ENCODE measurements around the gene TARS2.

TARS2 gene, protein sequence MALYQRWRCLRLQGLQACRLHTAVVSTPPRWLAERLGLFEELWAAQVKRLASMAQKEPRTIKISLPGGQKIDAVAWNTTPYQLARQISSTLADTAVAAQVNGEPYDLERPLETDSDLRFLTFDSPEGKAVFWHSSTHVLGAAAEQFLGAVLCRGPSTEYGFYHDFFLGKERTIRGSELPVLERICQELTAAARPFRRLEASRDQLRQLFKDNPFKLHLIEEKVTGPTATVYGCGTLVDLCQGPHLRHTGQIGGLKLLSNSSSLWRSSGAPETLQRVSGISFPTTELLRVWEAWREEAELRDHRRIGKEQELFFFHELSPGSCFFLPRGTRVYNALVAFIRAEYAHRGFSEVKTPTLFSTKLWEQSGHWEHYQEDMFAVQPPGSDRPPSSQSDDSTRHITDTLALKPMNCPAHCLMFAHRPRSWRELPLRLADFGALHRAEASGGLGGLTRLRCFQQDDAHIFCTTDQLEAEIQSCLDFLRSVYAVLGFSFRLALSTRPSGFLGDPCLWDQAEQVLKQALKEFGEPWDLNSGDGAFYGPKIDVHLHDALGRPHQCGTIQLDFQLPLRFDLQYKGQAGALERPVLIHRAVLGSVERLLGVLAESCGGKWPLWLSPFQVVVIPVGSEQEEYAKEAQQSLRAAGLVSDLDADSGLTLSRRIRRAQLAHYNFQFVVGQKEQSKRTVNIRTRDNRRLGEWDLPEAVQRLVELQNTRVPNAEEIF

DNA sequence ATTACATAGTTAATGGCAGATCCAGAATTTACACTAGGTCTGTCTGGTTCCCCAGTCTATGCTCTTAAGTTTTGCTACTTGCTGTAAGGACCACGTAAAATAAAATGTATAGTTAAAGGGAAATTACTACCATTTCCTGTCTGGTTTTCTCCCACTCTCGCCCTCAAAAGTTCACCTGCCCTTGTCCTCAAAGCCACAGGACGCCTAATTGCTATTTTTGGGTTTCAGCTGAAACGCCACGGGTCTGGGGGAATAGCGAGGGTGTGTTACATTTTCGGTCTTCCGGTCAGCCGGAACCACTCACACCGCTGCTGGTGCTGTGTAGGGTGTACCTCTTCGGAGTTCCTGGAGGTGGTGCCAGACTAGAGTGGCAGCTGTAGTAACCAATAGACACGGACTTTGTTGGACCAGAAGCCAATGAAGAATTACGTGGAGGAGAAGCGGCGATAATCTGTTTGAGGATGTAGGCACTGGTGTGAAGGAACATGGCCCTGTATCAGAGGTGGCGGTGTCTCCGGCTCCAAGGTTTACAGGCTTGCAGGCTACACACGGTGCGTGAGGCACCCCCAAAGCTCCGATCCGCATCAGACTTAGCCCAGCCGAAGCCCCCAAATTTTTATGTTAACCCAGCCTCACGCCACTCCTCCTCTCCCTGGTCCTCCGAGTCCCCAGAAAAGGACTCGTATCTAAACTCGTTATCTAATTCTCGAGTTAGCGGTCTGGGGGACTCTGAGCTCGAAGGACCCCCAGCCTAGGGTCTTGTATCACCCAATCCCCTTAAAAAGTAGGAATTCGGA is at the start of gene TARS2:
Gene TARS2 (plus strand): TSS at position 454 of the 797 bp plus-strand sequence. CDS start 32 bp downstream, at position 486.
- DNase-seq (ENCODE audit: low read depth in 2 of 2), result peak; percentile 90 to 95

DNA sequence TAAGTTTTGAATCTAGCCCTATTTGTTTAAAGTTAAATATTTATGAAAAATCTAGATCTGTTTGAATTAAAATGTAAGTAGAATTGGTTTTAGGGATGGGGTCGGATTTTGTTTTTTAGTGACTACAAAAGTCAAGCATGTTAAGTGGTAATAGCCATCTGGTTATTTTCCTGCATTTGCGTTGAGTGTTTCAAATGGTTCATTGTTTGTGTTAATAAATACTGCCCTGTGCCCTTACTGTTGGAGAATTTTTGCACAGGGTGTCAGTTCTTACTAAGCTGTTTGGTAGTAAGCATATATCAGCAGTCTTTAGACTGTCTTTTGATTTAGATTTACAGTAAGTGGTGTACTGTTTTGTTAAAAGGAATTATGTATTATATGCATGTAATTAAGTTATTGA is 46.1 kb upstream of the TARS2 start:
- DNase-seq (ENCODE audit: low read depth in 2 of 2), result no peak

DNA sequence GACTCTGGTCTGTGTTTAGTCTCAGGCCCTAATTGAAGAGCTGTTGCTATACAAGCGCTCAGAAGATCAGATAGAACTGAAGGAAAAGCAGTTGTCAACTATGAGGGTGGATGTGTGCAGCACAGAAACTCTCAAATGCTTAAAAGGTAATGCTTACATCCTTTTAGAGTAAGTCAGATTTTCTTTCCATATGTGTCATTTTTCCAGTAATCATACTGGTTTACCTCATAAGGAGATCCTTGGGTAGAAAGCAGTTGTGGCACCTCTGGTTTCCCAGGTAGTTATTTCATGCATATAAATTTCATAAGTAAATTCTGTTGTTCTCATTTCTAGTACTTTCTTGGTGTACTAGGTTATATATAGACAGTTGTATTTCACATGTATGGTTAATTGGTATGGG is 43.0 kb upstream of the TARS2 start:
- no peak for DNase-seq (ENCODE audit: low read depth in 2 of 2)

DNA sequence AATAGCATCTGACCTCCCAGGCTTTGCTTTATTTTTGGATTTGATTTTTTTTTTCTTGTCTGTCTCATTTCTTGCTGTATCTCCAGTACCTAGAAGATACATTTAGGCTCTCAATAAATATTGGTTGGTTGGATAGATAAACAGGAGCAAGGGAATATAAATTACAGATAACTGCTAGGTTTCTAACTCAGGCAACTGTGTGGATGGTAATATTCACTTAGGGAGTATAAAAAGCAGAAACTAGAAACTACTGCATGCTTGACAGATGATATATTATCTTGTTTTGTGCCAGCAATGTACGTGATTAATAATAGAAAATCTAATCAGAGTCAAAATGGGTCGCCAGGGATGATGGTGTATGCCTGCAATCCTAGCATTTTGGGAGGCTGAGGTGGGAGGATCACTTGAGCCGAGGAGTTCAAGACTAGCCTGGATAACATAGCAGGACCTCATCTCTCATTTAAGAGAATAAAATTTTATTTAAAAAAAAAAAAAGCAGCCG is 31.0 kb upstream of the TARS2 start:
- DNase-seq (ENCODE audit: low read depth in 2 of 2), result no peak

DNA sequence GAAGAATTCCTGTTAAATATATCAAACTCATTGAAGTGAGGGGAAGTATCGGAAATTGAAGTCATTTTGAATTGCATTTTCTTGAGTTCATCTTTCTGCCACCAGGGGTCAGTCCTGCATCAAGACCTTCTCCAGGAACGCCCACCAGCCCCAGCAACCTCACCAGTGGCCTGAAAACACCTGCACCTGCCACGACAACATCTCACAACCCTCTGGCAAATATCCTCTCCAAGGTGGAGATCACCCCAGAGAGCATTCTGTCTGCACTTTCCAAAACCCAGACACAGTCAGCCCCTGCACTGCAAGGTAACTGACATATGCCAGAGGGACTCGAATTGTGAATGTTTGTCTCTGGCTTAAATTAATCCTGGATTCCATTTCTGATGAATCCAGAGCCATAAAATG is 22.8 kb upstream of the TARS2 start:
- DNase-seq (ENCODE audit: low read depth in 2 of 2), result peak; percentile 47 to 66

DNA sequence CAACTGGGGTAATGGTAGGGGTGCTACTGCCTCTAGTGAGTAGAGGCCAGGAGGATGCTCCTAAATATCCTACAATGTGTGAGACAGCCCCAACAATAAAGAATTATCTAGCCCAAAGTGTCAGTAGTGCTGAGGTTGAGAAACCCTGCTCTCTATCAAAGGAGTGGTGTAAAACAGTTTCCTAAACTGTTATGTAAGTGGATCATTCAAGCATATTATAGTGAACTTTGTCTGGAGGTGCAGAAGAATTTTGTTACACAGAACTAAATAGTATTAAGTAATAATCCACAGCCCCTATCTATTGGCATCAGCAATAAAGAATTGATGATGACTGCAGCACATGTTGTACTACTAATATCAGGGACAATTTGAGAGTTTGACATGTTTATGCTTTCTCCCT is 20.3 kb upstream of the TARS2 start:
- DNase-seq (ENCODE audit: low read depth in 2 of 2), result no peak

DNA sequence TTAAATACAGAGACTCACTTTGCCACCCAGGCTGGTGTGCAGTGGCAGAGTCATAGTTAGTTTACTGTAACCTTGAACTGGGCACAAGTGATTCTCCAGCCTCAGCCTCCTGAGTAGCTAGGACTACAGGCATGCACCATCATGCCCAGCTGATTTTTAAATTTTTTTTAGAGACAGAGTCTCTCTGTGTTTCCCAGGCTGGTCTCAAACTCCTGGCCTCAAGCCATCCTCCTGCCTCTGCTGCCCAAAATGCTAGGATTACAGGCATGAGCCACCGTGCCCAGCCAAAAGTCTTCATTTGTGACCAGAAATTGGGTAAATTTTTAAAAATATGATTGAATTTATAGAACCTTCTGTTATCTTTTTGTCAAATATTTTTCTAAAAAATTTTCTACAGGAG is 17.9 kb upstream of the TARS2 start:
- DNase-seq (ENCODE audit: low read depth in 2 of 2), result no peak

DNA sequence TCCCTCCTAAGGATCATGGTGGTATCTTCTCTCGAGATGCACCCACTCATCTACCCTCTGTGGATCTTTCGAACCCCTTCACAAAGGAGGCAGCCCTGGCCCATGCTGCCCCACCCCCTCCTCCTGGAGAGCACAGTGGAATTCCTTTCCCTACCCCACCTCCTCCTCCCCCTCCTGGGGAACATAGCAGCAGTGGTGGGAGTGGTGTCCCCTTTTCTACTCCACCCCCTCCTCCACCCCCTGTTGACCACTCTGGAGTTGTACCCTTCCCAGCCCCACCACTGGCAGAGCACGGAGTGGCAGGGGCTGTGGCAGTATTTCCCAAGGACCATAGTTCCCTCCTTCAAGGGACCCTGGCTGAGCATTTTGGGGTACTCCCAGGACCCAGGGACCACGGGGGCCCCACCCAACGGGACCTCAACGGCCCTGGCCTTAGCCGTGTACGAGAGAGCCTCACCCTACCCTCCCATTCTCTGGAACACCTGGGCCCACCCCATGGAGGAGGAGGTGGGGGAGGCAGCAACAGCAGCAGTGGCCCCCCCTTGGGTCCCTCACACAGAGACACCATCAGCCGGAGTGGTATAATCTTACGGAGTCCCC is 14.5 kb upstream of the TARS2 start:
- no peak for DNase-seq (ENCODE audit: low read depth in 2 of 2)

DNA sequence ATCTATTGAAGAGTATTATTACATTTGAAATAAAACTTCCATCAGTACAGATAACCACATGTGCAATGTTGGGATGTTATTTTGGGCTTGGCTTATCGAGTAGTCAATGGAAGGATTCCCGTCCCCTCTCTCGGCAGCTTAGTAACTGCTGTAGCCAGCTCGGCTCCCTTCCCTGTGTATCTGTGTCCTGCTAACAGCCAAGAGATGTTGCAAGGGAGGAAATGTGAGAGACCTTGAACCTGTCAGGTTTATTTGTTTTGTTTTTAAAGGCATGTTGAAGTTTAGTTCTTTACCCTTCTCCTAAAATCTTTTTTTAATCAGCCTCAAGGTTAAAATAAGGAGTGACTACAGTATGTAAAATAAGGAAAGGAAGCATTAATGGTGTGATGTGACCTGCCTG is 13.6 kb upstream of the TARS2 start:
- DNase-seq (ENCODE audit: low read depth in 2 of 2), result no peak

DNA sequence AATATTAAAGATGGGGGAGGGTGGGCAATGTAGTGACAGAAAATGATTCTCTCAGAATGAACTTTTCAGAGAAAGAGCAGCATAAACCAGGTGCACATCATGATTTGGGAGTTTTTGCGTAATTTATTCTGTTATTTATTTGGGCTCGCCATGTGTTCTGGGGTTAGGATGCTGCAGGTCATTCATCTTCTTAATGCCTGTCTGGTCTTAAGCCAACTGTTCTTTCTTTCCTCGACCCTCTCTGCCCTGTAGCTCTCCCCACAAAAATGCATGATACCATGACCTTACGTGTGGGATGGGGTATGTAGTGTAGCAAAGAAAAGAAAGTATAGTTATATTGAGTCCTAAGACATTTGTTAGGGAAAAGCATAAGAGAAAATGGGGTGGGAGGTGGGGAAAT is 12.3 kb upstream of the TARS2 start:
- no peak for DNase-seq (ENCODE audit: low read depth in 2 of 2)

DNA sequence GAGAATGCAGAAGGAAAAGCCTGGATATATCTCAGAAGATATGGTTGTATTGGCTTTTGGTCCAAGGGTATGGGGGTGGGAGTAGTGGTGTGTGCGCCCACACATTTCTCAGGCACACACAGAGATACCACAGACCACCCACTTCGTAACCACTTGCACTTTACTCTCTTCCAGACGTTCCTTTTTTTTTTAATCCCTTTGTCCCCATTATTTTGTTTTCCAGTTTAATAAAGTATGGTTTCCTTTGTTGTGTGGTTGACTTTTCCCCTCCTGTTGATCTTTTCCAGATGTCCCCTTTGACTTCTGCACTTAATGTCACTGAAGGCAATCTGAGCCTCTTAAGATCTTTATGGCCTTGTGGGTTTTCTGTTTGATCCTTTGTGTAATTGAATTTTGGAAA is 10.5 kb upstream of the TARS2 start:
- no peak for DNase-seq (ENCODE audit: low read depth in 2 of 2)

DNA sequence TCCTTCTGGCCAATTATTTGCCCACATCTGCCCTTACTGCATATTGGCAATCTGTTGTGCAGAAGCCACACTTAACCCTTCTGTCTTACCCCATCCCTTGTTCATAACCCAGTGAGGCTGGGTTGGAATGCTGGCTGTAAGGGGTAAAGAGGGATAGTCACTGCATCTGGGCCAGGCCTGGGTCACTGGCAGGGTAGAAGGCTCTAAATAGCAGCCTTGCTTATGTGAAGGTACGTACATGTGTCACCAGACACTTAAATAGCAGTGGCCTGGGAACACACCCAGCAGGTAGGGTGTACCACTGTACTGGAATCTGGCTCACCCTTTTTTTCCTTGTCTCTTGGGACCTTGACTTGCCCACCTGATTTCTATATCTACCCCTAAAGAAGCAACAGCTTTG is 9.9 kb upstream of the TARS2 start:
- no peak for DNase-seq (ENCODE audit: low read depth in 2 of 2)

DNA sequence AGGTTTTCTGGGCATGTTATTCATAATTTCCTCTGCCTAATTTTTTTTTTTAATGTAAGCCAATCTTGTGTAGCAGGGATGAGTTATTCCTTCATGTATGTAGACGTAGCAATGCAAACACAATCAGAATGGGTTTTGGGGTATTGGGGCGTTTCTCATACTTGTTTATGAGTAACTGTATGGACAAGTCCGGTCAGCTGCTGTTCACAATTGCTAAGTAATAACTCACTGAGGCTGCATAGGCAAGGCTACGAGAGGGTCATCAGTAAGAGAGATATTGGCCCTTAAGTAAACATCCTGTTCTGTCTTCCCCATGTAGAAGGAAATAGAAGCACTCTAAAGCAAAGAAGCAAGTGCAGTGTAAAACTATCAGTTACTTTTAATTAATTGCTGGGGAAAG is 9.5 kb upstream of the TARS2 start:
- no peak for DNase-seq (ENCODE audit: low read depth in 2 of 2)

DNA sequence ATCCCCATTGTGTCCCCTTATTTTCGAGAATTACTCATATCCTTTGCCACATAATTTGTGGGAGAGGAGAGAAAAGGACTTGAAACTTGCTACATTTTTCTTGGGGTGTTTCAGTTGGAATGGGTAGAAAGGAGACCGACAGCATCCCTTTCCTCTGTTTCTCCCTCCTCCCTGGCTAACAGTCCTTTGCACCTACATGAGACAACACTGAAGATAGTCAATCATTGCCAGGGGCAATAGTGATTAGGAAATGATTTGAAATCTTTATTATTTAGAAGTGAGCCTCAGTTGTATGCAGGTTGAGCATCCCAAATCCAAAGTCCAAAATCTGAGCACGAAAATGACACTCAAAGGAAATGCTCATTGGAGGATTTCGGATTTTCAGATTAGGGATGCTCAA is 7.8 kb upstream of the TARS2 start:
- DNase-seq (ENCODE audit: low read depth in 2 of 2), result no peak

DNA sequence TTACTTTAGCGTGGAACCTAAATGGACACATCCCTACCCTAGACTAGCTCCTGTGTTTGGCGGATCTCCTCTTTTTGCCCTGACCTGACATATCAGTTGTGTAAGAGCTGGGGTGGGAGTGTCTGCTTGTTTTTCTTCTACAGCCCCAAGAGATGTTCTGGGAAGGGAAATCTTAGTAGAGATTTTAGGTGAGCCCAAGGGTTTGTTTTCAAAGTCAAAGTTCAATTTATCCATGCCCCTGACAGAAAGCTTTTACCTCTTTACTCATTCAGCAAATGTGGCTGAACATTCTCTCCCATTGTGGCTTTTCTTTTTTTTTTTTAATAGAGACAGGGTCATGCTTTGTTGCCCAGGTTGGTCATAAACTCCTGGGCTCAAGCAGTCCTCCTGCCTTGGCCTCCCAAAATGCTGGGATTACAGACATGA is 7.3 kb upstream of the TARS2 start:
- no peak for DNase-seq (ENCODE audit: low read depth in 2 of 2)

DNA sequence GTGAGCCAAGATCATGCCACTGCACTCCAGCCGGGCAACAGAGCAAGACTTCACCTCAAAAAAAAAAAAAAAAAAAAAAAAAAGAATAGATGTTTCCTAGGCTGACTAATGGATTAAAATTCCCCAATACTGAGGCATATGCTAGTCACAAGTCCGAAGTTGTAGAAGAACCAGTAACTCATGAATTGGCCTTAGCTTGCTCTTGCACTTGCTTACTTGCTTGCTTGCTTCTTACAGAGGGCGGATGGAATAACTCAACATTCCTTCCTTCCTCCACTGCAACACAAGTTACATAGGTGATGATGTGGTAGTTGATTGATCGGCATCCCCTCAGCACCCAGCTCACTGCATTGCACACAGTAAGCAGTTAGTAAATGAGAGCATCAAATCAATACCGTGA is 2.8 kb upstream of the TARS2 start:
- DNase-seq (ENCODE audit: low read depth in 2 of 2), result no peak

DNA sequence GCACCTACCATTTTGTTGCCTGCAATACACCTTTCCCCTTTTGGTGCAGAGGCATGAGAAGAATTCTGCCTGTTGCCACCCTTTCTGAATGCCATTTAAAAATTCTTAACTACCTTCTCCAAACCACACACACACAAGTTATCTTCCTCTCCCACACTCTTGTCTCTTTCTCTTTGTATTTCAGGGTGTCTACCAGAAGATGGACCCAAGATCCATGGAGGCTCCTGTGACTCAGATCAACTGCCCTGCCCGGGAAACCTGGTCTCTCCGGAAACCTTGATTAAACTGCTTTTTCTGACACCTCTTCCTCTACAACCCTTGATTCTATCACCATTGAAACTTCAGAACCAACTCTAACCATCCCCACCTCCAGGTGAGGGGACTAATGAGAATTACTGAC is 2.4 kb upstream of the TARS2 start:
- DNase-seq (ENCODE audit: low read depth in 2 of 2), result no peak

DNA sequence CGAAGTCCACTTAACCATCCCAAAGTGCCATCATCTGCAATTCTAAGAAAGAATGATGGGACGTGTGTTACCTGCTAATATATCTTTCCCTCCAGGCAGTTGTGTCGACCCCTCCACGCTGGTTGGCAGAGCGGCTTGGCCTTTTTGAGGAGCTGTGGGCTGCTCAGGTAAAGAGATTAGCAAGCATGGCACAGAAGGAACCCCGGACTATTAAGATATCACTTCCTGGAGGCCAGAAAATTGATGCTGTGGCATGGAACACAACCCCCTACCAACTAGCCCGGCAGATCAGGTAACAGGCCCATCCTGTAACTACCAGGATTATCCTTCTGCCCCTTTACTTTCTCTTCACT is 520 bp downstream of the TARS2 start:
- DNase-seq (ENCODE audit: low read depth in 2 of 2), result no peak

DNA sequence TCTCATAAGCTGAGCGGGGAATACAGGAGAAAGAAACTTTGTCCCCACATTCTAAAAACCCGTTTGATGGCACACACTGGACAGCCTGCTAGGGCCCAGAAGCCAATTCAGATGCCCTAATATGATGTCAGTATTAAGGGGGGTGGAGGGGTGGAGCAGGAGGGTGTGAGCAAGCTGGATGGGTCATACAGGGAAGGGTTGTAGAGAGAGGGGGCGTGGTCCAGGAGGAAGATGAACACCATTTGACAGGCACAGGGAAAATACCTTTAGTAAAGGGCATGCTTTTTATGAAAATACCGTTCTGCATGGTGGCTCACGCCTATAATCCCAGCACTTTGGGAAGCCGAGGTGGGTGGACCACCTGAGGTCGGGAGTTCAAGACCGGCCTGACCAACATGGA is 6.0 kb downstream of the TARS2 start:
- DNase-seq (ENCODE audit: low read depth in 2 of 2), result no peak

DNA sequence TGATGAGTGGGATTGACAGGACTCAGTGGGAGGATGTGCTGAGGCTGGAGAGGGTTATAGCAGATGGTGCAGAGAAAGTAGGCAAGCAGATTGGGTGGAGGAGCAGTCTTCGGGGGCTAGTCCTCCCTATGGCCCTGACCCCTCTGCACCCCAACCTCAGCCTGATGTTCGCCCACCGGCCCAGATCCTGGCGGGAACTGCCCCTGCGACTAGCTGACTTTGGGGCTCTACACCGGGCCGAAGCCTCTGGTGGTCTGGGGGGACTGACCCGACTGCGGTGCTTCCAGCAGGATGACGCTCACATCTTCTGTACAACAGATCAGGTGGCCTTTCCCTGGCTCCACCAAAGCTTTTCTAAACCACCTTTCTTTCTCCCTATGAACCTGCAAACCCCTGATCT is 11.1 kb downstream of the TARS2 start:
- no peak for DNase-seq (ENCODE audit: low read depth in 2 of 2)

DNA sequence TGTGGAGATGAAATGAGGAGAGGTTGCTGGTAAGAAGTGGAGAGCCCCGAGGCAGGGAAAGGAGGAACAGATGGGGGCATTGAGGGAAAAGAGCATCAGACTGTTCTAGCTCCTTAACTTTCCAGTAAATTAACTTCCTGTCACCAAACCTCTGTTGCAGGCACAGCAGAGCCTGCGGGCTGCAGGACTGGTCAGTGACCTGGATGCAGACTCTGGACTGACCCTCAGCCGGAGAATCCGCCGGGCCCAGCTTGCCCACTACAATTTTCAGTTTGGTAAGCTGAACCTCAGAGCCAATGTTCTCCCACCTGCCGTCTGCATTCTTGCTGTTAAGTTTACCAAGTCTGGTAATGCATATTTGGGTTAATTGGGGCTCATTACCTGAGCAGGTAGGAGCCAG is 18.2 kb downstream of the TARS2 start:
- no peak for DNase-seq (ENCODE audit: low read depth in 2 of 2)
